GF-D8 (cell line): ENCODE data around the gene ARPC2.
A peak's percentile ranks its signal among the peaks of the same experiment; 100 is the strongest.
"Not testable (repeated sequence)": the region's sequence is repeated elsewhere in the genome, so short reads cannot be mapped to it uniquely, and the experiment has no call there.

Experiments used
- DNase-seq: peaks from one replicate; lab custom pipeline; 2025; lab: John Stamatoyannopoulos, UW

The ARPC2 gene

GRCh38 chr2:218271487-218271797 lies 54.5 kb downstream of the ARPC2 start:
- no peak for DNase-seq

- DNase-seq = no peak
These were observed 55.0 kb downstream of the ARPC2 start for GRCh38 chr2:218271865-218272530.

- peak; percentile 54 for DNase-seq
These were observed 55.7 kb downstream of the ARPC2 start for GRCh38 chr2:218272531-218273212.

GRCh38 chr2:218273214-218273907 lies 56.4 kb downstream of the ARPC2 start:
- DNase-seq = not testable (repeated sequence)

GRCh38 chr2:218273908-218274249 lies 56.9 kb downstream of the ARPC2 start:
- no peak for DNase-seq

- no peak for DNase-seq
These were observed 57.6 kb downstream of the ARPC2 start for GRCh38 chr2:218274586-218274985.

GRCh38 chr2:218275371-218276072 lies 58.5 kb downstream of the ARPC2 start:
- no peak for DNase-seq

- no peak for DNase-seq
These were observed 60.2 kb downstream of the ARPC2 start for GRCh38 chr2:218276986-218277755.

GRCh38 chr2:218277921-218278320 lies 60.9 kb downstream of the ARPC2 start:
- no peak for DNase-seq

- DNase-seq = no peak
These were observed 61.8 kb downstream of the ARPC2 start for GRCh38 chr2:218278531-218279360.

GRCh38 chr2:218280260-218280870 lies 63.4 kb downstream of the ARPC2 start:
- no peak for DNase-seq

- DNase-seq = no peak
These were observed 64.5 kb downstream of the ARPC2 start for GRCh38 chr2:218281449-218281848.

- DNase-seq = no peak
These were observed 65.4 kb downstream of the ARPC2 start for GRCh38 chr2:218282173-218282991.

GRCh38 chr2:218284106-218284811 lies 67.3 kb downstream of the ARPC2 start:
- DNase-seq = no peak

- no peak for DNase-seq
These were observed 68.6 kb downstream of the ARPC2 start for GRCh38 chr2:218285604-218286003.

GRCh38 chr2:218286570-218287459 lies 69.8 kb downstream of the ARPC2 start:
- DNase-seq = peak; percentile 80

GRCh38 chr2:218289639-218290315 lies 72.8 kb downstream of the ARPC2 start:
- DNase-seq = peak; percentile 22
